HG03520 (cell line): Measurements from ENCODE around the gene GRK7.
A peak's percentile ranks its signal among the peaks of the same experiment; 100 is the strongest.
"Not testable (repeated sequence)": the region's sequence is repeated elsewhere in the genome, so short reads cannot be mapped to it uniquely, and the experiment has no call there.

ENCODE experiments used
- ATAC-seq: cut with Tn5 transposase; IDR thresholded peaks from one replicate; pipeline ENCODE4 v1.9.1; 2021; ENCODE audit warnings: mild to moderate bottlenecking, moderate library complexity; ENCODE audit not compliant: unreplicated experiment

The GRK7 gene

GRCh38 chr3:141793476-141794260 lies 30.5 kb downstream of the GRK7 start:
- no peak for ATAC-seq

- ATAC-seq = no peak
These were observed 32.1 kb downstream of the GRK7 start for GRCh38 chr3:141795276-141795675.

- no peak for ATAC-seq
These were observed 32.5 kb downstream of the GRK7 start for GRCh38 chr3:141795741-141796080.

- peak; percentile 97 for ATAC-seq
These were observed 33.1 kb downstream of the GRK7 start for GRCh38 chr3:141796081-141796888.

- ATAC-seq = peak; percentile 7
These were observed 33.9 kb downstream of the GRK7 start for GRCh38 chr3:141796889-141797781.

- ATAC-seq = no peak
These were observed 34.7 kb downstream of the GRK7 start for GRCh38 chr3:141797819-141798447.

- ATAC-seq = no peak
These were observed 35.2 kb downstream of the GRK7 start for GRCh38 chr3:141798448-141798845.

- no peak for ATAC-seq
These were observed 39.3 kb downstream of the GRK7 start for GRCh38 chr3:141802316-141803077.

- ATAC-seq = not testable (repeated sequence)
These were observed 40.3 kb downstream of the GRK7 start for GRCh38 chr3:141803538-141803937.

- ATAC-seq = no peak
These were observed 41.2 kb downstream of the GRK7 start for GRCh38 chr3:141804447-141804777.

- ATAC-seq = no peak
These were observed 41.8 kb downstream of the GRK7 start for GRCh38 chr3:141804778-141805639.

GRCh38 chr3:141807277-141808033 lies 44.2 kb downstream of the GRK7 start:
- ATAC-seq = no peak

GRCh38 chr3:141808586-141808985 lies 45.4 kb downstream of the GRK7 start:
- ATAC-seq = no peak

GRCh38 chr3:141810161-141810560 lies 47.0 kb downstream of the GRK7 start:
- ATAC-seq = no peak

GRCh38 chr3:141811348-141811747 lies 48.1 kb downstream of the GRK7 start:
- ATAC-seq = no peak

- ATAC-seq = no peak
These were observed 48.9 kb downstream of the GRK7 start for GRCh38 chr3:141812084-141812483.

GRCh38 chr3:141812586-141812985 lies 49.4 kb downstream of the GRK7 start:
- no peak for ATAC-seq
